Bone marrow (tissue), 2 donors: ENCODE measurements around the gene RBP7.

ENCODE experiments used
- DNase-seq, 2 donors: peaks; one replicate each; lab custom pipeline; 2025; lab: John Stamatoyannopoulos, UW

The RBP7 gene

GRCh38 chr1:10031461-10031860 is 34.4 kb downstream of the RBP7 start:
- no peak for DNase-seq

- peak; percentile 86 to 95 for DNase-seq
Measured at GRCh38 chr1:10032590-10033358, 35.7 kb downstream of the RBP7 start, which contains the start of gene UBE4B. TSS of gene UBE4B (plus strand) at chr1:10032958. CDS start at chr1:10033671, 713 bp downstream.

GRCh38 chr1:10033359-10033845 is 36.4 kb downstream of the RBP7 start:
- DNase-seq, result peak; percentile 7 to 34

GRCh38 chr1:10042746-10043145 is 45.7 kb downstream of the RBP7 start:
- DNase-seq, result no peak

GRCh38 chr1:10045480-10046355 is 48.7 kb downstream of the RBP7 start:
- DNase-seq, result no peak

GRCh38 chr1:10046356-10047085 is 49.5 kb downstream of the RBP7 start:
- no peak for DNase-seq

- DNase-seq, result no peak
Measured at GRCh38 chr1:10048601-10049000, 51.6 kb downstream of the RBP7 start.

GRCh38 chr1:10050611-10051010 is 53.6 kb downstream of the RBP7 start:
- DNase-seq, result no peak

- DNase-seq, result no peak
Measured at GRCh38 chr1:10051656-10052055, 54.6 kb downstream of the RBP7 start.

- no peak for DNase-seq
Measured at GRCh38 chr1:10052347-10052746, 55.3 kb downstream of the RBP7 start.

- no peak for DNase-seq
Measured at GRCh38 chr1:10054465-10054864, 57.4 kb downstream of the RBP7 start.

GRCh38 chr1:10056599-10056987 is 59.6 kb downstream of the RBP7 start:
- DNase-seq, result no peak

- no peak for DNase-seq
Measured at GRCh38 chr1:10057343-10057742, 60.3 kb downstream of the RBP7 start.

- no peak for DNase-seq
Measured at GRCh38 chr1:10057796-10058195, 60.8 kb downstream of the RBP7 start.

- no peak for DNase-seq
Measured at GRCh38 chr1:10059342-10059718, 62.3 kb downstream of the RBP7 start.

GRCh38 chr1:10060311-10061100 is 63.5 kb downstream of the RBP7 start:
- DNase-seq, result no peak

GRCh38 chr1:10061276-10061675 is 64.2 kb downstream of the RBP7 start:
- no peak for DNase-seq

GRCh38 chr1:10063878-10064277 is 66.8 kb downstream of the RBP7 start:
- DNase-seq, result no peak

- DNase-seq, result peak in 1 of 2 donors; percentile 17
Measured at GRCh38 chr1:10064416-10065343, 67.7 kb downstream of the RBP7 start.

GRCh38 chr1:10065344-10065685 is 68.3 kb downstream of the RBP7 start:
- DNase-seq, result no peak
